MM.1S (cell line): ENCODE results near the gene SLC26A2.

Experiments
- DNase-seq: peaks from one replicate; pipeline ENCODE4 v3.0.0-alpha.2; 2015
- H2AFZ ChIP-seq: fragments of 300-600 bp; sonication (generic); 2 replicates; pipeline ENCODE4 v1.6.0; 2016; ENCODE audit warnings: antibody characterized with exemption, low read length
- H3F3A ChIP-seq: fragments of 300-600 bp; sonication (generic); 2 replicates; pipeline ENCODE4 v1.6.1; 2016; ENCODE audit warnings: mild to moderate bottlenecking, antibody characterized with exemption, low read length, moderate library complexity, mixed read lengths; ENCODE audit not compliant: insufficient read depth
- H3K27ac ChIP-seq: fragments of 300-600 bp; sonication (generic); 2 replicates; pipeline ENCODE4 v1.5.1; 2016; ENCODE audit warnings: mild to moderate bottlenecking, low read length
- H3K27me3 ChIP-seq: fragments of 300-600 bp; sonication (generic); replicated peaks from 2 replicates; pipeline ENCODE4 v1.6.0; 2016; ENCODE audit warnings: low read length; ENCODE audit not compliant: insufficient read depth
- H3K36me3 ChIP-seq: fragments of 300-600 bp; sonication (generic); replicated peaks from 2 replicates; pipeline ENCODE4 v1.6.1; 2016; ENCODE audit warnings: mild to moderate bottlenecking, low read length, mixed read lengths; ENCODE audit not compliant: insufficient read depth
- H3K4me1 ChIP-seq: fragments of 300-600 bp; sonication (generic); 2 replicates; pipeline ENCODE4 v1.6.1; 2016; ENCODE audit warnings: low read length, mixed read lengths
- H3K4me2 ChIP-seq: fragments of 300-600 bp; sonication (generic); 2 replicates; pipeline ENCODE4 v1.6.0; 2016; ENCODE audit warnings: low read depth, low read length
- H3K4me3 ChIP-seq: fragments of 300-600 bp; sonication (generic); 2 replicates; pipeline ENCODE4 v1.5.1; 2016; ENCODE audit warnings: low read length, mixed read lengths
- H3K79me2 ChIP-seq: fragments of 300-600 bp; sonication (generic); 2 replicates; pipeline ENCODE4 v1.6.1; 2016; ENCODE audit warnings: mixed run types, low read length, mixed read lengths
- H3K9ac ChIP-seq: fragments of 300-600 bp; sonication (generic); 2 replicates; pipeline ENCODE4 v1.6.1; 2016; ENCODE audit warnings: low read length, mixed read lengths
- H3K9me2 ChIP-seq: fragments of 300-600 bp; sonication (generic); replicated peaks from 2 replicates; pipeline ENCODE4 v1.6.1; 2016; ENCODE audit warnings: mild to moderate bottlenecking, low read length, mixed read lengths; ENCODE audit not compliant: insufficient read depth
- H3K9me3 ChIP-seq: fragments of 300-600 bp; sonication (generic); replicated peaks from 2 replicates; pipeline ENCODE4 v1.6.1; 2016; ENCODE audit warnings: mild to moderate bottlenecking, low read length, mixed read lengths; ENCODE audit not compliant: insufficient read depth
- H4K20me1 ChIP-seq: fragments of 300-600 bp; sonication (generic); 2 replicates; pipeline ENCODE4 v1.6.1; 2016; ENCODE audit warnings: mild to moderate bottlenecking, low read length, moderate library complexity, mixed read lengths; ENCODE audit not compliant: insufficient read depth
- CTCF ChIP-seq: fragments of 300-600 bp; sonication (generic); IDR thresholded peaks from 2 replicates; pipeline ENCODE4 v1.5.1; 2016; ENCODE audit warnings: antibody characterized with exemption, low read length, mixed read lengths
- EZH2 ChIP-seq: fragments of 300-600 bp; sonication (generic); optimal IDR thresholded peaks from 2 replicates; pipeline ENCODE3; 2017; ENCODE audit warnings: low read depth, mild to moderate bottlenecking, antibody characterized with exemption, low read length, mixed read lengths
- EZH2phosphoT487 ChIP-seq: fragments of 300-600 bp; sonication (generic); IDR thresholded peaks from 2 replicates; pipeline ENCODE4 v1.6.1; 2018; ENCODE audit warnings: antibody characterized with exemption, low read length

SLC26A2 gene

GRCh38 chr5:149951138-149951749, 9.3 kb upstream of the SLC26A2 start:
- H4K20me1 ChIP-seq: no peaks in the 10 kb centered on the region
- no peaks in the 10 kb centered on the region for H3F3A ChIP-seq
- H3K27me3 ChIP-seq: no peaks in the 10 kb centered on the region
- H3K36me3 ChIP-seq: no peaks in the 10 kb centered on the region
- TF ChIP-seq EZH2: no peak
- no peak for TF ChIP-seq EZH2phosphoT487
- TF ChIP-seq CTCF: no peak; the same call in 1 of the 2 replicates
- H3K9me2 ChIP-seq: no peaks in the 10 kb centered on the region
- no peak overlapping the region for H3K27ac ChIP-seq
- H3K9me3 ChIP-seq: no peaks in the 10 kb centered on the region
- no peak overlapping the region for H3K4me2 ChIP-seq
- no peak overlapping the region for H2AFZ ChIP-seq
- no peaks in the 10 kb centered on the region for H3K4me1 ChIP-seq
- no peak overlapping the region for H3K4me3 ChIP-seq
- H3K9ac ChIP-seq: no peak overlapping the region
- no peak for DNase-seq
- H3K79me2 ChIP-seq: no peaks in the 10 kb centered on the region

GRCh38 chr5:149953436-149954121, 7.0 kb upstream of the SLC26A2 start:
- Histone ChIP-seq H3K27me3 (no peaks in the 10 kb centered on the region), H3K4me2 (no peak overlapping the region), H3F3A (no peaks in the 10 kb centered on the region), H3K4me1 (no peaks in the 10 kb centered on the region), H3K4me3 (no peak overlapping the region), H3K36me3 (no peaks in the 10 kb centered on the region), H3K27ac (no peak overlapping the region), H3K9me3 (no peaks in the 10 kb centered on the region), H4K20me1 (no peaks in the 10 kb centered on the region), H3K9ac (no peak overlapping the region), H3K9me2 (no peaks in the 10 kb centered on the region), H2AFZ (no peak overlapping the region), H3K79me2 (no peaks in the 10 kb centered on the region)
- no peak for DNase-seq
- TF ChIP-seq CTCF (no peak), EZH2 (no peak), EZH2phosphoT487 (no peak)

GRCh38 chr5:149954798-149955197, 5.8 kb upstream of the SLC26A2 start:
- Histone ChIP-seq H3K36me3 (no peaks in the 10 kb centered on the region), H3K4me3 (no peak overlapping the region), H3K27ac (no peak overlapping the region), H2AFZ (no peak overlapping the region), H3K4me1 (peaks cover 5% of the 10 kb centered on the region), H3K9ac (no peak overlapping the region), H4K20me1 (no peaks in the 10 kb centered on the region), H3F3A (peaks cover 4% of the 10 kb centered on the region), H3K9me2 (no peaks in the 10 kb centered on the region), H3K4me2 (no peak overlapping the region), H3K27me3 (no peaks in the 10 kb centered on the region), H3K9me3 (no peaks in the 10 kb centered on the region), H3K79me2 (no peaks in the 10 kb centered on the region)
- no peak for TF ChIP-seq EZH2phosphoT487
- DNase-seq: no peak

GRCh38 chr5:149956685-149957084, 3.9 kb upstream of the SLC26A2 start:
- Histone ChIP-seq H3K79me2 (no peaks in the 10 kb centered on the region), H3K9me2 (no peaks in the 10 kb centered on the region), H2AFZ (no peak overlapping the region), H3K9me3 (no peaks in the 10 kb centered on the region), H3K36me3 (no peaks in the 10 kb centered on the region), H3K27me3 (no peaks in the 10 kb centered on the region), H3K4me1 (peaks cover 12% of the 10 kb centered on the region), H3K9ac (no peak overlapping the region), H3K27ac (no peak overlapping the region), H3K4me3 (no peak overlapping the region), H3F3A (peaks cover 18% of the 10 kb centered on the region), H3K4me2 (no peak overlapping the region), H4K20me1 (no peaks in the 10 kb centered on the region)
- TF ChIP-seq CTCF (no peak), EZH2phosphoT487 (no peak), EZH2 (no peak)
- no peak for DNase-seq
